Measurements from ENCODE around the gene LRRC74A. TPM values are rescaled to one million over a fixed set of nuclear protein-coding genes. Genes with fewer than 3 reads are reported as not detected.
A peak's percentile ranks its signal among the peaks of the same experiment; 100 is the strongest.

LRRC74A gene
- total RNA-seq, 2 donors from 2014 or later, result not detected

- peaks cover 0 to 4% of the 10 kb centered on the region in 2 donors for H3K36me3 ChIP-seq (replicated peaks in 1 of 2; ENCODE audit: insufficient read depth in 1 of 2, low read depth in 2 of 2)
- DNase-seq (peak in 1 of 4 donors; percentile 8), ATAC-seq (no peak)
- no peak for TF ChIP-seq POLR2A (IDR thresholded peaks at IDR 0.05)
- no peak for TF ChIP-seq CTCF (IDR thresholded peaks at IDR 0.05)
- H3K9me3 ChIP-seq, result no peaks in the 10 kb centered on the region
- H3K4me3 ChIP-seq, result no peak overlapping the region
- no peak overlapping the region for H3K27ac ChIP-seq
- no peaks in the 10 kb centered on the region for H3K27me3 ChIP-seq
- WGBS, 2 donors, result 87 to 88% methylated on average over 6 to 7 of the region's 7 CpGs
- peaks cover 12% of the 10 kb centered on the region for H3K4me1 ChIP-seq
- intact Hi-C loops (cut with DNase I), result no loop called here
Measured at GRCh38 chr14:76779221-76780057, 46.8 kb upstream of the LRRC74A start.

- WGBS, 2 donors, result 87 to 92% methylated on average over 2 of the region's 2 CpGs
- Histone ChIP-seq H3K9me3 (no peaks in the 10 kb centered on the region), H3K4me1 (peaks cover 12% of the 10 kb centered on the region)
Measured at GRCh38 chr14:76780058-76780345, 46.2 kb upstream of the LRRC74A start.

GRCh38 chr14:76780360-76780759 lies 45.8 kb upstream of the LRRC74A start:
- DNase-seq (no peak), ATAC-seq (no peak)
- TF ChIP-seq CTCF (IDR thresholded peaks at IDR 0.05), result no peak
- TF ChIP-seq POLR2A (IDR thresholded peaks at IDR 0.05), result no peak
- Histone ChIP-seq H3K4me1 (peaks cover 12% of the 10 kb centered on the region), H3K4me3 (no peak overlapping the region), H3K27ac (no peak overlapping the region), H3K27me3 (no peaks in the 10 kb centered on the region), H3K9me3 (no peaks in the 10 kb centered on the region), H3K36me3 (replicated peaks in 1 of 2; ENCODE audit: insufficient read depth in 1 of 2, low read depth in 2 of 2) (peaks cover 0 to 4% of the 10 kb centered on the region in 2 donors)
- intact Hi-C loops (cut with DNase I), result no loop called here
- 65 to 72% methylated on average over 5 of the region's 5 CpGs for WGBS, 2 donors

More at GRCh38 chr14:76780058-76780345, 46.2 kb upstream of the LRRC74A start:
- ATAC-seq (no peak), DNase-seq (no peak)
- no peak overlapping the region for H3K27ac ChIP-seq
- intact Hi-C loops (cut with DNase I), result no loop called here
- no peaks in the 10 kb centered on the region for H3K27me3 ChIP-seq
- no peak for TF ChIP-seq POLR2A (IDR thresholded peaks at IDR 0.05)
- H3K36me3 ChIP-seq (replicated peaks in 1 of 2; ENCODE audit: insufficient read depth in 1 of 2, low read depth in 2 of 2), result peaks cover 0 to 4% of the 10 kb centered on the region in 2 donors
- no peak overlapping the region for H3K4me3 ChIP-seq

GRCh38 chr14:76780875-76781647 lies 45.1 kb upstream of the LRRC74A start:
- Histone ChIP-seq H3K27ac (no peak overlapping the region), H3K27me3 (no peaks in the 10 kb centered on the region), H3K9me3 (no peaks in the 10 kb centered on the region), H3K36me3 (replicated peaks in 1 of 2; ENCODE audit: insufficient read depth in 1 of 2, low read depth in 2 of 2) (peaks cover 0 to 4% of the 10 kb centered on the region in 2 donors), H3K4me1 (peaks cover 12% of the 10 kb centered on the region), H3K4me3 (no peak overlapping the region)
- no peak for TF ChIP-seq CTCF (IDR thresholded peaks at IDR 0.05)
- WGBS, 2 donors, result 80 to 88% methylated on average over 10 to 11 of the region's 11 CpGs
- DNase-seq, result peak in 1 of 4 donors; percentile 34
- intact Hi-C loops (cut with DNase I), result no loop called here
- ATAC-seq, result no peak

GRCh38 chr14:76781648-76782051 lies 44.6 kb upstream of the LRRC74A start:
- no peak for ATAC-seq
- intact Hi-C loops (cut with DNase I), result no loop called here
- DNase-seq, result no peak

More at GRCh38 chr14:76781648-76782051, 44.6 kb upstream of the LRRC74A start:
- TF ChIP-seq CTCF (IDR thresholded peaks at IDR 0.05) (no peak), POLR2A (IDR thresholded peaks at IDR 0.05) (no peak)
- H3K27ac ChIP-seq, result peak overlapping the region in 1 of 4 donors; percentile 5
- no peak overlapping the region for H3K4me3 ChIP-seq
- H3K36me3 ChIP-seq (replicated peaks in 1 of 2; ENCODE audit: insufficient read depth in 1 of 2, low read depth in 2 of 2), result peaks cover 0 to 7% of the 10 kb centered on the region in 2 donors
- no peaks in the 10 kb centered on the region for H3K27me3 ChIP-seq
- H3K9me3 ChIP-seq, result no peaks in the 10 kb centered on the region
- H3K4me1 ChIP-seq, result peaks cover 12% of the 10 kb centered on the region
- 83 to 94% methylated on average over 2 of the region's 2 CpGs for WGBS, 2 donors

All from body of pancreas (tissue), 4 donors.